Natural killer cell (primary cell): ENCODE results near the gene PRR5. TPM values are rescaled to one million over a fixed set of nuclear protein-coding genes. Genes with fewer than 3 reads are reported as not detected.

Experiments used
- ATAC-seq, 3 donors: fragments of 150-1000 bp in 2 of 3; fragments of 200-7000 bp in 1 of 3; cut with Tn5 transposase; 1 replicate in 1 of 3; 2 replicates in 2 of 3; pipeline ENCODE4 v1.10.0; 2021; ENCODE audit warnings: mild to moderate bottlenecking in 2 of 3, moderate library complexity in 2 of 3
- DNase-seq, 2 donors: peaks; one replicate each; pipeline versions ENCODE4 v3.0.0 to v3.0.0-alpha.2; 2013 to 2021; ENCODE audit warnings: mixed read lengths in 1 of 2
- H3K27ac ChIP-seq: one replicate; pipeline ENCODE4 v1.5.1; 2013; ENCODE audit warnings: mild to moderate bottlenecking, low read length
- H3K27me3 ChIP-seq: one replicate; pipeline ENCODE4 v1.6.1; 2013; ENCODE audit warnings: low read length; ENCODE audit not compliant: control insufficient read depth, insufficient read depth
- H3K36me3 ChIP-seq: one replicate; pipeline ENCODE4 v1.6.1; 2013; ENCODE audit warnings: low read length; ENCODE audit not compliant: control insufficient read depth, insufficient read depth
- H3K4me1 ChIP-seq: one replicate; pipeline ENCODE4 v1.6.1; 2013; ENCODE audit warnings: low read length; ENCODE audit not compliant: control insufficient read depth, insufficient read depth
- H3K4me3 ChIP-seq: one replicate; pipeline ENCODE4 v1.5.1; 2013; ENCODE audit warnings: low read length
- H3K9me3 ChIP-seq: one replicate; pipeline ENCODE4 v1.6.1; 2013; ENCODE audit warnings: low read length; ENCODE audit not compliant: control insufficient read depth, insufficient read depth
- H3K27ac Mint-ChIP-seq, 2 donors: one replicate each; pipeline ENCODE4 v1.8.0; 2022; ENCODE audit warnings: mild to moderate bottlenecking in 2 of 2, mixed read lengths in 2 of 2, moderate library complexity in 1 of 2
- H3K27me3 Mint-ChIP-seq, 2 donors: one replicate each; pipeline ENCODE4 v1.8.0; 2022; ENCODE audit warnings: low read depth in 2 of 2, mixed read lengths in 2 of 2
- H3K36me3 Mint-ChIP-seq: one replicate; pipeline ENCODE4 v1.8.0; 2022; ENCODE audit warnings: mixed read lengths
- H3K4me1 Mint-ChIP-seq, 2 donors: one replicate each; pipeline ENCODE4 v1.8.0; 2022; ENCODE audit warnings: mixed read lengths in 2 of 2
- H3K4me3 Mint-ChIP-seq: one replicate; pipeline ENCODE4 v1.8.0; 2022; ENCODE audit warnings: mild to moderate bottlenecking, moderate library complexity, mixed read lengths
- H3K9me3 Mint-ChIP-seq, 2 donors: one replicate each; pipeline ENCODE4 v1.8.0; 2022; ENCODE audit warnings: mixed read lengths in 2 of 2
- CTCF ChIP-seq: fragments of 200-600 bp; IDR thresholded peaks from one replicate; pipeline ENCODE4 v1.8.0; 2022; ENCODE audit warnings: antibody characterized with exemption
- WGBS: methylation state at CpG from one replicate; pipeline ENCODE4 v1.1.7; 2013; ENCODE audit warnings: missing lambda C conversion rate; ENCODE audit not compliant: insufficient coverage; 5-methylcytosine and 5-hydroxymethylcytosine counted together
- intact Hi-C: fragments of 100-400 bp; cut with micrococcal nuclease; formaldehyde crosslinking; loops from one replicate; pipeline ENCODE4 v1.14.2; 2022
- total RNA-seq, 4 donors: library from RNA; stranded (reverse); fragments of 120-200 nt in 1 of 4; gene quantifications; one replicate each; pipeline versions ENCODE4 v1.2.3 to v1.2.4, GENCODE V29; 2013 to 2022

PRR5 gene
- total RNA-seq, 3 donors from 2014 or later (not counting 1 experiment from before 2014, with no cell fraction given): 92.6 to 133 (median 93.4) TPM

GRCh38 chr22:44752285-44753188 is 50.5 kb downstream of the PRR5 start, which contains the start of gene ARHGAP8:
TSS of gene ARHGAP8 (plus strand) at chr22:44752575. CDS start at chr22:44786528, 33,953 bp downstream.
- Mint-ChIP-seq H3K4me1 (peaks cover 0 to 4% of the 10 kb centered on the region in 2 donors), H3K36me3 (no peaks in the 10 kb centered on the region), H3K9me3 (no peaks in the 10 kb centered on the region), H3K27me3 (peaks cover 0 to 13% of the 10 kb centered on the region in 2 donors), H3K27ac (no peak within 1 kb of the TSS), H3K4me3 (peak within 1 kb of the TSS; percentile 74)
- WGBS: 2% methylated on average over 75 of the region's 78 CpGs
- Histone ChIP-seq H3K9me3 (no peaks in the 10 kb centered on the region), H3K27ac (no peak within 1 kb of the TSS), H3K36me3 (no peaks in the 10 kb centered on the region), H3K4me3 (no peak within 1 kb of the TSS), H3K4me1 (peaks cover 11% of the 10 kb centered on the region), H3K27me3 (peaks cover 17% of the 10 kb centered on the region)
- intact Hi-C loops: no loop called here
- no peak for TF ChIP-seq CTCF
- DNase-seq (peak in 1 of 2 donors; percentile 47), ATAC-seq (peak in 2 of 3 donors; percentile 38 to 51)

GRCh38 chr22:44753189-44754042 is 51.4 kb downstream of the PRR5 start:
- no peaks in the 10 kb centered on the region for H3K9me3 ChIP-seq
- Mint-ChIP-seq H3K36me3 (no peaks in the 10 kb centered on the region), H3K27me3 (peaks cover 0 to 13% of the 10 kb centered on the region in 2 donors), H3K4me3 (peak overlapping the region; percentile 74), H3K4me1 (peaks cover 0 to 4% of the 10 kb centered on the region in 2 donors), H3K27ac (no peak overlapping the region), H3K9me3 (no peaks in the 10 kb centered on the region)
- intact Hi-C loops: no loop called here
- no peak for TF ChIP-seq CTCF
- H3K4me3 ChIP-seq: no peak overlapping the region
- H3K27ac ChIP-seq: no peak overlapping the region
- H3K4me1 ChIP-seq: peaks cover 11% of the 10 kb centered on the region
- no peak for DNase-seq
- H3K27me3 ChIP-seq: peaks cover 17% of the 10 kb centered on the region
- WGBS: 39% methylated on average over 27 of the region's 29 CpGs
- ATAC-seq: no peak
- no peaks in the 10 kb centered on the region for H3K36me3 ChIP-seq

GRCh38 chr22:44754998-44755397 is 53.0 kb downstream of the PRR5 start:
- Histone ChIP-seq H3K36me3 (no peaks in the 10 kb centered on the region), H3K4me3 (no peak overlapping the region), H3K27ac (no peak overlapping the region), H3K27me3 (peaks cover 17% of the 10 kb centered on the region), H3K4me1 (peaks cover 11% of the 10 kb centered on the region), H3K9me3 (no peaks in the 10 kb centered on the region)
- ATAC-seq: no peak
- Mint-ChIP-seq H3K36me3 (no peaks in the 10 kb centered on the region), H3K4me1 (peaks cover 0 to 4% of the 10 kb centered on the region in 2 donors), H3K27ac (no peak overlapping the region), H3K9me3 (no peaks in the 10 kb centered on the region), H3K4me3 (no peak overlapping the region), H3K27me3 (peaks cover 0 to 13% of the 10 kb centered on the region in 2 donors)
- no peak for DNase-seq
- intact Hi-C loops: no loop called here
- 62% methylated on average over 6 of the region's 7 CpGs for WGBS
- no peak for TF ChIP-seq CTCF
